Kidney epithelial cell (primary cell): ENCODE measurements around the gene LRCOL1. TPM values are rescaled to one million over a fixed set of nuclear protein-coding genes. Genes with fewer than 3 reads are reported as not detected.

Experiments used
- DNase-seq: peaks from one replicate; pipeline ENCODE4 v3.0.0-alpha.2; 2010; ENCODE audit warnings: low read depth
- H3K27me3 ChIP-seq: 2 replicates; pipeline ENCODE4 v1.6.0; 2011; ENCODE audit warnings: low read length; ENCODE audit not compliant: control insufficient read depth, insufficient read depth
- H3K36me3 ChIP-seq: 2 replicates; pipeline ENCODE4 v1.5.1; 2011; ENCODE audit warnings: low read length; ENCODE audit not compliant: control insufficient read depth, insufficient read depth
- H3K4me3 ChIP-seq: 2 replicates; pipeline ENCODE4 v1.5.1; 2011; ENCODE audit warnings: low read depth, mild to moderate bottlenecking, control low read depth, low read length
- total RNA-seq: library from RNA; depleted of rRNA; stranded (reverse); fragments of >200 nt; gene quantifications from 2 replicates; pipeline ENCODE4 v1.2.3, GENCODE V29; 2015
- TF ChIP-seq, protein P1 (sequence below): IDR thresholded peaks from 2 replicates; pipeline ENCODE4 v1.5.1; 2011; ENCODE audit warnings: mild to moderate bottlenecking, moderate library complexity, low read length, control low read depth, inconsistent platforms; ENCODE audit not compliant: insufficient read depth, poor library complexity, severe bottlenecking

LRCOL1 gene
- total RNA-seq, 1 donor from 2014 or later, result not detected

DNA sequence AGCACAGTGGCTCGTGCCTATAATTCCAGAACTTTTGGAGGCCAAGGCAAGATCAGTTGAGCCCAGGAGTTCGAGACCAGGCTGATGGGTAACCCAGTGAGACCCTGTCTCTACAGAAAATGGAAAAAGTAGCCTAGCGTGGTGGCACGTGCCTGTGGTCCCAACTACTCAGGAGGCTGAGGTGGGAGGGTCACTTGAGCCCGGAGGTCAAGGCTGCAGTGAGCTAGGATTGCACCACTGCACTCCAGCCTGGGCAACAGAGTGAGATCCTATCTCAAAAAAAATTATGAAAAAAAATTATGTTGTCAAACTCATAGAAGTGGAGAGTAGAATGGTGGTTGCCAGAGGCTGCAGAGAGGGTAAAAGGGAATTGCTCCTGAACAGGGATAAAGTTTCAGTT lies 3.6 kb upstream of the LRCOL1 start:
- TF ChIP-seq, protein P1, sequence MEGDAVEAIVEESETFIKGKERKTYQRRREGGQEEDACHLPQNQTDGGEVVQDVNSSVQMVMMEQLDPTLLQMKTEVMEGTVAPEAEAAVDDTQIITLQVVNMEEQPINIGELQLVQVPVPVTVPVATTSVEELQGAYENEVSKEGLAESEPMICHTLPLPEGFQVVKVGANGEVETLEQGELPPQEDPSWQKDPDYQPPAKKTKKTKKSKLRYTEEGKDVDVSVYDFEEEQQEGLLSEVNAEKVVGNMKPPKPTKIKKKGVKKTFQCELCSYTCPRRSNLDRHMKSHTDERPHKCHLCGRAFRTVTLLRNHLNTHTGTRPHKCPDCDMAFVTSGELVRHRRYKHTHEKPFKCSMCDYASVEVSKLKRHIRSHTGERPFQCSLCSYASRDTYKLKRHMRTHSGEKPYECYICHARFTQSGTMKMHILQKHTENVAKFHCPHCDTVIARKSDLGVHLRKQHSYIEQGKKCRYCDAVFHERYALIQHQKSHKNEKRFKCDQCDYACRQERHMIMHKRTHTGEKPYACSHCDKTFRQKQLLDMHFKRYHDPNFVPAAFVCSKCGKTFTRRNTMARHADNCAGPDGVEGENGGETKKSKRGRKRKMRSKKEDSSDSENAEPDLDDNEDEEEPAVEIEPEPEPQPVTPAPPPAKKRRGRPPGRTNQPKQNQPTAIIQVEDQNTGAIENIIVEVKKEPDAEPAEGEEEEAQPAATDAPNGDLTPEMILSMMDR, result no peak
- DNase-seq, result no peak
- H3K36me3 ChIP-seq, result no peaks in the 10 kb centered on the region
- peaks cover 49% of the 10 kb centered on the region for H3K27me3 ChIP-seq
- H3K4me3 ChIP-seq, result no peak overlapping the region

DNA sequence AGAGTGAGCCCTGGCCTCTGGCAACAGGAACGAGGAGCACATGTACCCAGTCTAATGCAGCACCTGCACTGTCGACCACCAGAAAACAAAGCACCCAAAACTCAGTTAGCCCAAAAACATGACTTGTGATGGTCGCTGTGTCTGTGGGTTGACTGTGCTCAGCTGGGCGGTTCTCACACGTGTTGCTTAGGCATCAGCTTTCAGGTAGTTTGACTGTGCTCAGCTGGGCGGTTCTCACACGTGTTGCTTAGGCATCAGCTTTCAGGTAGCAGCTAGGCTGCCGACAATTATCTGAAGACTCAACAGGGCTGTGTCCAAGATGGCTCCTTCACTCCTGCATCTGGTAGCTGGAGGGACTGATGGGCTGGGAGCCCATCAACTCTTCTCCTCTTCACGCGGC lies 1.2 kb upstream of the LRCOL1 start:
- no peak overlapping the region for H3K4me3 ChIP-seq
- H3K36me3 ChIP-seq, result no peaks in the 10 kb centered on the region
- TF ChIP-seq, protein P1, result no peak
- peaks cover 34% of the 10 kb centered on the region for H3K27me3 ChIP-seq
- DNase-seq, result no peak

DNA sequence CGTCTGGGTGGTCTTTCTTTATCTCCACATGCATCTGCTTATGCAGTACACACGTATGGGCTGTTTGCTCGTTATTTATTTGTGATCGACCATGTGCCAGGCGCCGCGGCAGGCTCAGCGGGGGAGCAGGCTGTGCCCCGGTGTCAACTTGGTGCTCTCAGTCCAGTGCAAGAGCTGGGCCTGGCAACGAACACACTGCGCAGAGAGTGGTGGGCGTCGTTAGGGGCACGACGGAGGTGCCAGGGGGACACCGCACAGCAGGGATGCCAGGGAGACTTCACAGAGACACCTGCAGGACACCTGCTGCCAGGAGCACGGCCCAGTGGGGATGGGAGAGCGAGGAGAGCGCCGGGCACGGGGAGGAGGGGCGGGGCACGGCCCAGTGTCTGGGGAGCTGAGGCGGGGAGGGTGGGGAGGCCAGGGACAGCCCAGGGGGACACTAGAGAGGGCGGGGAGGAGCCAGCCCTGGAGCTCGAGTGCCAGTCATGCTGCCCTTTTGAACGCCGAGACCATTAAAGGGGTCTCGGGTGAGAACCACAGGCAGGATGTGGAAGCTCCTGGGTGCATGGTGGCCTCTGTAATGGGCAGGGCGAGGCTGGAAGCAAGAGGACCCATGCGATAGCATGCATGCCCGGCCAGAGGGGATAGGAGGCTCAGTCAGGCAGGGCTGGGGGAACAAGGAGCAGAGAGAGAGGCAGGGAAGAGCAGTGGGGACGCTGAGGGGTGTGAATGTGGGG lies 652 bp upstream of the LRCOL1 start:
- no peak for DNase-seq
- no peaks in the 10 kb centered on the region for H3K36me3 ChIP-seq
- peaks cover 33% of the 10 kb centered on the region for H3K27me3 ChIP-seq

DNA sequence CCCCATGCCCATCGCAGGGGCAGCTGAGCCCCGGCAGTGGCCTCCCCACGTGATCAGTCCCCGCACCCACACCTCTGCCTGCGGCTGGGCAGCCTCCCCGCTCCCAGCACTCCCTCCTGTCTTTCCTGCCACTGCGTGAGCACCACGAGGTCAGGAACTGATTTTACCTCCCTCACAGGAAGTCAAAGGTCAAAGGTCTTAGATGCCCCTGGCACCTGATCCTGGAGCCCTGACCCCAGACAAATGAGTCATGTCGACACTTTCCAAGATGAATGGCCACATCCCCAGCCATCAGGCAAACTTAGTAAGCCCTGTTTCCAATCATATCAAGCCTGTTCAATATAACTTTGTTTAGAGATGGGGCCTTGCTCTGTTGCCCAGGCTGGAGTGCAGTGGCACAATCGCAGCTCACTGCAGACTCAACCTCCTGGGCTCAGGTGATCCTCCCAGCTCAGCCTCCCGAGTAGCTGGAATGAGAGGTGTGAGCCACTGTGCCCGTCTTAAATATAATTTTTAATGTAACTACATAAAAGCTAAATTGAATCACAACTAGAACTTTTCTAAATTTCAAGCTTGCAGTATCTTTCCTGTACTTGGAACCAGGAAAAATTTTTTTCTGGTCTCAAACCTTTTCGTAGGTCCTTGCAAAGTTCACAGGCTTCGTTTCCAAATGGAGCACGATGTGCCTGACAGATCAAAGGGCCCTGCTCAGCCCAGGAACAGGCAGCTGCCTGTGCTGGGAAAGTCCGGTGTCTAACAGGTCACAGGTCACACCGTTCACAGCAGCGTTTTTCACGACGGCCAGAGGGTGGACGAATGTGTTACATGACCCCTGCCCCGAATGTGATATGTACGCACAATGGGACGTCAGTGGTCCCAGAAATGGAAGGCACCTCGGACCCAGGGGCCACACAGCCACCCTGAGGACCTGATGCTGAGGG lies 1.9 kb downstream of the LRCOL1 start:
- DNase-seq, result no peak
- TF ChIP-seq, protein P1, result no peak
- Histone ChIP-seq H3K27me3 (peaks cover 43% of the 10 kb centered on the region), H3K36me3 (no peaks in the 10 kb centered on the region), H3K4me3 (no peak overlapping the region)

More for the DNA sequence above, 652 bp upstream of the LRCOL1 start:
- TF ChIP-seq, protein P1, result no peak
- no peak overlapping the region for H3K4me3 ChIP-seq

DNA sequence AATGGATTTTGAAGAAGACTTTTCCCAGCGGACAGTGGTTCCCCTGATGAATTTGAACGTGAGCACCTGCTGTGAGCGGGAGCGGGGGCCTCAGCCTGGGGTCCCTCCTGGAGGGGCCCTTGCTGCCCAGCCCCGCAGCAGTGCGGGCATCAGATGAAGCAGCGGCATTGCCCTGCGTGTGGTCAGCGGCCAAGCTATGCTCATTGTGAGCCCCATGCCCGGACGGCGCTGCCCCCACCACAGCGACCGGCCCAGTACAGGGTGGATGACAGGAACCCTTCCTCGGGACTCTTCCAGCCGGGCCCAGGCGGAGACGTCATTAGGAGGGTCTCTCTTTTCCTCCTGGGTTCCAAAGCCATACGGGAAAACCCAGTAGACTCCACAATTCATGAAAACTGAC lies 3.5 kb downstream of the LRCOL1 start:
- Histone ChIP-seq H3K27me3 (peaks cover 54% of the 10 kb centered on the region), H3K4me3 (no peak overlapping the region), H3K36me3 (no peaks in the 10 kb centered on the region)
- TF ChIP-seq, protein P1, result no peak
- no peak for DNase-seq
